OCI-LY7 (cell line): ENCODE results near the gene MACROH2A1. TPM values are rescaled to one million over a fixed set of nuclear protein-coding genes. Genes with fewer than 3 reads are reported as not detected.

Experiments
- BruUV-seq: library from RNA; stranded (reverse); fragments of 400-500 nt; replicated peaks from 2 replicates; lab custom pipeline; 2021; lab: Mats Ljungman, UMichigan
- CTCF ChIA-PET: fragments of 300-600 bp; sonication (Branson Sonifier 250); formaldehyde crosslinking; loops from one replicate; lab custom pipeline; 2022; ENCODE audit warnings: antibody characterized with exemption; ENCODE audit not compliant: unreplicated experiment; lab: Charles Lee
- POLR2A ChIA-PET: fragments of 300-600 bp; sonication (Branson Sonifier 250); formaldehyde crosslinking; loops from one replicate; lab custom pipeline; 2022; ENCODE audit warnings: antibody characterized with exemption; lab: Charles Lee
- DNase-seq: peaks from one replicate; pipeline ENCODE4 v3.0.0-alpha.2; 2015; ENCODE audit warnings: low spot score
- H2AFZ ChIP-seq: fragments of 200-600 bp; sonication (generic), shearing (Covaris generic); 2 replicates; pipeline ENCODE4 v1.6.1; 2014; ENCODE audit warnings: mild to moderate bottlenecking, antibody characterized with exemption, low read length, moderate library complexity
- H3K27ac ChIP-seq: fragments of 200-600 bp; sonication (generic); 2 replicates; pipeline ENCODE4 v1.5.1; 2014; ENCODE audit warnings: mixed run types, low read depth, mild to moderate bottlenecking, moderate library complexity, low read length, inconsistent platforms; ENCODE audit not compliant: poor library complexity, severe bottlenecking
- H3K36me3 ChIP-seq: fragments of 200-600 bp; sonication (generic); 2 replicates; pipeline ENCODE4 v1.6.1; 2014; ENCODE audit warnings: mild to moderate bottlenecking, antibody characterized with exemption, low read length, moderate library complexity, mixed read lengths; ENCODE audit not compliant: insufficient read depth
- H3K4me1 ChIP-seq: fragments of 200-600 bp; sonication (generic); 2 replicates; pipeline ENCODE4 v1.5.1; 2014; ENCODE audit warnings: mild to moderate bottlenecking, low read length; ENCODE audit not compliant: insufficient read depth, poor library complexity, severe bottlenecking
- H3K4me2 ChIP-seq: fragments of 200-600 bp; sonication (generic); 2 replicates; pipeline ENCODE4 v1.6.1; 2014; ENCODE audit warnings: mild to moderate bottlenecking, low read length
- H3K4me3 ChIP-seq: fragments of 200-600 bp; sonication (generic); 2 replicates; pipeline ENCODE4 v1.5.1; 2014; ENCODE audit warnings: mild to moderate bottlenecking, low read depth, low read length; ENCODE audit not compliant: poor library complexity, severe bottlenecking
- H3K79me2 ChIP-seq: fragments of 200-600 bp; sonication (generic); 2 replicates; pipeline ENCODE4 v1.6.1; 2016; ENCODE audit warnings: low read depth, mild to moderate bottlenecking, low read length, moderate library complexity, mixed read lengths; ENCODE audit not compliant: insufficient read depth
- H3K9me2 ChIP-seq: fragments of 200-600 bp; sonication (generic); 2 replicates; pipeline ENCODE4 v1.6.1; 2016; ENCODE audit warnings: mild to moderate bottlenecking, low read length, mixed read lengths; ENCODE audit not compliant: insufficient read depth
- H3K9me3 ChIP-seq: fragments of 200-600 bp; sonication (generic); 2 replicates; pipeline ENCODE4 v1.6.1; 2014; ENCODE audit warnings: mild to moderate bottlenecking, mixed run types, low read length, mixed read lengths
- H4K20me1 ChIP-seq: fragments of 200-600 bp; sonication (generic); 2 replicates; pipeline ENCODE4 v1.6.1; 2014; ENCODE audit warnings: mild to moderate bottlenecking, antibody characterized with exemption, low read length, moderate library complexity, mixed read lengths; ENCODE audit not compliant: insufficient read depth
- CTCF ChIP-seq: fragments of 200-600 bp; sonication (generic); conservative IDR thresholded peaks from 2 replicates; pipeline ENCODE4 v1.5.1; 2014; ENCODE audit warnings: mild to moderate bottlenecking, antibody characterized with exemption, low read length, moderate library complexity, mixed read lengths
- EZH2phosphoT487 ChIP-seq: fragments of 200-600 bp; sonication (generic); IDR thresholded peaks from 2 replicates; pipeline ENCODE4 v1.6.1; 2018; ENCODE audit warnings: low read depth, borderline replicate concordance, mild to moderate bottlenecking, mixed run types, antibody characterized with exemption, low read length, moderate library complexity, mixed read lengths
- intact Hi-C: fragments of 100-400 bp; cut with micrococcal nuclease; formaldehyde crosslinking; loops from one replicate; pipeline ENCODE4 v1.10.0; 2022; ENCODE audit not compliant: unreplicated experiment
- total RNA-seq, 2 experiments: library from RNA; depleted of rRNA in 1 of 2; stranded (reverse); fragments of >200 nt in 1 of 2; shearing (Covaris generic) in 1 of 2; gene quantifications; 2 replicates each; pipeline ENCODE4 v1.2.3, GENCODE V29; 2014 to 2022

Gene MACROH2A1
- total RNA-seq, 2 experiments from 2014 or later: 271 to 356 TPM

- BruUV-seq: no TSS peak
- Histone ChIP-seq H3K4me1 (no peaks in the 10 kb centered on the region), H3K4me3 (no peak overlapping the region), H3K27ac (no peak overlapping the region), H3K4me2 (no peak overlapping the region), H3K9me2 (no peaks in the 10 kb centered on the region), H3K79me2 (no peaks in the 10 kb centered on the region), H3K9me3 (no peaks in the 10 kb centered on the region), H2AFZ (no peak overlapping the region), H4K20me1 (no peaks in the 10 kb centered on the region), H3K36me3 (no peaks in the 10 kb centered on the region)
- intact Hi-C loops: no loop called here
- CTCF ChIA-PET: no interaction called here
- TF ChIP-seq CTCF: peak; percentile 93
- TF ChIP-seq EZH2phosphoT487: no peak
- POLR2A ChIA-PET: no interaction called here
- DNase-seq: peak; percentile 69
Measured at GRCh38 chr5:135426102-135427082, 27.4 kb upstream of the MACROH2A1 start.

GRCh38 chr5:135425641-135426040, 26.6 kb upstream of the MACROH2A1 start:
- POLR2A ChIA-PET: no interaction called here
- no TSS peak for BruUV-seq
- intact Hi-C loops: no loop called here

More at GRCh38 chr5:135425641-135426040, 26.6 kb upstream of the MACROH2A1 start:
- no peak overlapping the region for H2AFZ ChIP-seq
- H3K4me3 ChIP-seq: no peak overlapping the region
- H3K79me2 ChIP-seq: no peaks in the 10 kb centered on the region
- H3K27ac ChIP-seq: no peak overlapping the region
- H4K20me1 ChIP-seq: no peaks in the 10 kb centered on the region
- no peaks in the 10 kb centered on the region for H3K4me1 ChIP-seq
- H3K4me2 ChIP-seq: no peak overlapping the region
- CTCF ChIA-PET: no interaction called here
- H3K9me2 ChIP-seq: no peaks in the 10 kb centered on the region
- no peaks in the 10 kb centered on the region for H3K36me3 ChIP-seq
- DNase-seq: no peak
- H3K9me3 ChIP-seq: no peaks in the 10 kb centered on the region
- TF ChIP-seq EZH2phosphoT487 (no peak), CTCF (no peak)
